ENCODE measurements around the gene PLCB1.
A peak's percentile ranks its signal among the peaks of the same experiment; 100 is the strongest.
"Not testable (repeated sequence)": the region's sequence is repeated elsewhere in the genome, so short reads cannot be mapped to it uniquely, and the experiment has no call there.

Gene PLCB1

GRCh38 chr20:8131598-8132483, at the start of gene PLCB1:
PLCB1 (plus strand) TSS chr20:8132266; CDS start chr20:8132652, 386 bp downstream.
- DNase-seq (ENCODE audit: extremely low read depth in 1 of 2, low read depth in 1 of 2): peak; percentile 56 to 60

- DNase-seq (ENCODE audit: extremely low read depth in 1 of 2, low read depth in 1 of 2): no peak
Observed at GRCh38 chr20:8082989-8083388, 49.1 kb upstream of the PLCB1 start.

DNA sequence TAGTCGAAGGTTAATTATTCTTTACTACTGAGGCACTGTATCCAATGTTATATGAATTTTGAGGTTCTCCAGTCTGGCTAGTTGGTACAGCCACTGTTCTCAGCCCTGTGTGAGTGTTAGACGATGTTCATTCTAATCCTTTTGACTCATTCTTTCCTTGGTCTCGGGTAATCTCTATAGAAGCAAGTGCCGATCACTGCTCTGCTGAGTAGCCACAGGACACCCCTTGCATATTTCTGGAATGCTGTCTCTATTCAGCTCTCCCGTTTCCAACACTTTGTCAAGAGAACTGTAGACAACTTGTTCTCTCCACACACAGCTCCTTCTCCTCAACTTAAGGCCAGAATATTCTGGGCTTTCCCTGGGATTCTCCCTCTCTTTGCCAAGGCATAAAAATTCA, 42.4 kb upstream of the PLCB1 start:
- no peak for DNase-seq (ENCODE audit: extremely low read depth in 1 of 2, low read depth in 1 of 2)

GRCh38 chr20:8094415-8094818, 37.6 kb upstream of the PLCB1 start:
- no peak for DNase-seq (ENCODE audit: extremely low read depth in 1 of 2, low read depth in 1 of 2)

DNA sequence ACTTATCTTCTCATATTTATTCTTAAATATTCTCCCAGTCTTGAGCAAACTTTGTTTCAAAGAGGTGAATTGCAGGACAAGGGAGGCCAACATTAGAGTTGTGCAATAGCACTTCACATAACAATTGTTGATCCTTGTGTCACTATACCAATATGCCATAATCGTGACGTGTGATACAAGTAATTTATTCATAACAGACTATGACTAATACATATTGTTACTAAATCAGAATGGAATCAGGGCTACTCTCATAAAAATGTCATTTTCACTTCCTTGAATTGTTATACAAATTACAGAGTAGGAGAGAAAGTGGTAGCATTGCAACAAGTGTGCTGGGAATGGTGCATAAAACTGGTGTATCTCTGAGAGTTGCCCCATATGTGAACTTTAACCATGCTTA, 37.2 kb upstream of the PLCB1 start:
- no peak for DNase-seq (ENCODE audit: extremely low read depth in 1 of 2, low read depth in 1 of 2)

DNA sequence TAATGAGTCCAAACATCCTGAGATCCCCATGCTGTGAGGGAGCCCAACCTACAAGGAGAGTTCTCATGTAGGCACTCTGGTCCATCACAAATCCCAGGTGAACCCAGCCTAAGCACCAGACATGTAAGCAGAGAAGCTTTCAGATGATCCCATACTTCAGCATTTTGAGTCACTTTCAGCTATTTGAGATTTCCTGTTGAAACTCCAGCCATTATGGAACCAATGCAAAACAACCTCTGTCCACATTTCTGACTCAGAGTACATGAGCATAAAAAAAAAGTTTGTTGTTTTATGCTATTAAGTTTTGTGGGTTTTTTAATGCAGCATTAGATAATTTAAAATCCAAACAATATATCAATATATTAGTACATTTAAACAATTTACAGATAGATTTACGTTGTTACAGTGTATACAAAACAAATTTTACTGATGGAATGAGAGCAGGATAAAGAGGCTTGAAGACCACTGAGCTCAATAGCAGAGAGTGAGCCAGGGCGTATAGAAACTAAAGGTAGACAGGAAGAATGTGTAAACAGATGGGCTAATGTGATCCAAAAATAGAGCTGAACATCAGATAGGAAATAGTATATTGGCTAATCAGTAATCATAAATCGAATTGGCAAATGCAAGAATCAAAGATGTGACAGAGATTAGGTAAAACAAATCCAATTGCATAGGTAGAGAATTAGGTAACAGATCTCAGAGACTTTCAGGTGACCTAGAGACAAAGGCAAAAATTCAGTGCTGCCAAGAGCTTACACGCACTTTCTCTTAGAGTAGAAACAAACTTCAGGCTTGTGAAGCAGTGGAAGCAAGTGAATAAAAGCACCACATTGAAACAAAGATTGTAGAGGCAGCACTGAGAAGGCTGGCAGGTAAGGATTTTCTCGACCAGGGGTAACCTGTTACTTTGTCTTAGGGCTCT, 36.2 kb upstream of the PLCB1 start:
- DNase-seq (ENCODE audit: extremely low read depth in 1 of 2, low read depth in 1 of 2): no peak

DNA sequence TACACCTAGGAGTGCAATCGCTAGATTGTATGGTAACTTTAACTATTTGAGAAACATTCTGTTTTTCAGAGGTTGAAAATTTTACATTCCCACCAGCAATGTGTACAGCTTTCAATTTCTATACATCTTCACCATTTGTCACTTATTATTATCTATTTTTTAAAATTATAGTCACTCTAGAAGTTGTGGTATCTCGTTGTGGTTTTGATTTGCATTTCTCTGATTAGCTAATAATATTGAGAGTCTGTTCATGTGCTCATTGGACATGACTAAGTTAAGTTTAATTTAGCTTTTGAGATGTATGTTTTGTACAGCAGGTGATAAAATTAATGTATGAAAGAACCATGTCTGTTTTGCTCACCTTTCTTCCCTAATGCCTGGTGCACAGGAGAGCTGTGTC, 34.8 kb upstream of the PLCB1 start:
- no peak for DNase-seq (ENCODE audit: extremely low read depth in 1 of 2, low read depth in 1 of 2)

DNA sequence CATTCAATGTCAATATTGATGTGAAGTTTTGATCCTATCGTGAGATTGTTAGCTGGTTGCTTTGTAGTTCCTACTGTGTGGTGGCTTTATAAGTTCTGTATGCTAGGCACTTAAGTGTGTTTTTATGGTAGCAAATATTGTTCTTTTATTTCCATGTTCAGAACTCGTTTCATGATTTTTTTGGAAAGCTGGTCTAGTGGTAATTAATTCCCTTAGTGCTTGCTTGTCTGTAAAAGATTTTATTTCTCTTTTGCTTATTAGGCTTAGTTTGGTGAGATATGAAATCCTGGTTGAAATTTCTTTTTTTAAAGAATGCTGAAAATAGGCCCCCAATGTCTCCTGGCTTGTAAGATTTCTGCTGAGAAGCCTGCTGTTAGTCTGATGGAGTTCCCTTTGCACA, 27.8 kb upstream of the PLCB1 start:
- no peak for DNase-seq (ENCODE audit: extremely low read depth in 1 of 2, low read depth in 1 of 2)

GRCh38 chr20:8114612-8115011, 17.5 kb upstream of the PLCB1 start:
- not testable (repeated sequence) for DNase-seq (ENCODE audit: extremely low read depth in 1 of 2, low read depth in 1 of 2)

- no peak for DNase-seq (ENCODE audit: extremely low read depth in 1 of 2, low read depth in 1 of 2)
Observed at GRCh38 chr20:8115436-8115835, 16.6 kb upstream of the PLCB1 start.

DNA sequence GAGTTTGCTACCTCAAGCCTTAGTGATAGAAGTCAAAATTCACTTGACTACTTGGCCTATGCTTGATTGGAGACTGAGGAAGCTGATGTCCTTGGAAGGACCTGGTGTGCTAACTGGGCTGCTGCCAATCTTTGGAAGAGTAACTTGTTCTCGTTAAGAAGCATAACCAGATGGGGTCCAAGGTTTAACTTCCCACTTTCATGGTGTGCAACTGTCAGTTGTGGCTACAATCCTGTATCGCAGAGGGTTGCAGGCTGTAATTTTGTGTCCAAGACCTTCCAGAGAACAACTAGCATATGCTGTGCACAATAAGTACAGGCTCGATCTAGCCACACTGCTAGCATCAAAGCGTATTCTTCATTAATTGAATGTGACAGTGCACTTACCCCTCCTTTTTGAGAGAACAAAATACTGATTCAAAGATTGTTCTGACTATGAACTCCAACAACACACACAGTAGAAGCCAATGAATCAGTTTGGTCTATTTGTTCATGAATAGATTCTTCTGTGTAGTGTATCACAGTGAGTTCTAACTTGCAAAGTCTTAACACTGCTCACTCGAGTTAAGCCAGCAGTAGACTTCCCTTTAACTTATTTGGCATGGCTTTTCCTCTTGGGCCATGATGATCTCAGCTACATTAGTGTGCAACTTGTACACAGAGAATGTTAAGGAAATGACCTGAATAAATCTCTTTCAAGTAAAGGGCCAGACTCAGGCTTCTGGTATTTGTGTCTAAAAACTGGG, 15.8 kb upstream of the PLCB1 start:
- no peak for DNase-seq (ENCODE audit: extremely low read depth in 1 of 2, low read depth in 1 of 2)

DNA sequence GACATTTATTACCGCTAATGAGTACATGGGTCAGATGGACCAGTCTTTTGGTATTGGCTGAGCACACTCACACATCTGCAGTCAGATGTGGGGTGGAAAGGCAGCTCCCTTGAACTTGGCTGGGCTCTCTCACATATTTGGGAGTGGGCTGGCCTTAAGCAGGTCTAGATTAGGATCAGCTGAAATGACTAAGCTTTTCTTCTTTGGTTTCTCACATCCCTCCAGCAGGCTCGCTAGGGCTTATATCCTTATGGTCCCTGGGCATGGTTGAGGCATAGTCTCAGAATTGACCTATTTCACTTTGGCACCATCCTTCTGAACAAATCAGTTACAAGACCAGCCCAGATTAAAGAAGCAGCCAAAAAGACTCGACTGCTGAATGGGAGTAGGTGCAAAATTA, 14.4 kb upstream of the PLCB1 start:
- DNase-seq (ENCODE audit: extremely low read depth in 1 of 2, low read depth in 1 of 2): no peak

DNA sequence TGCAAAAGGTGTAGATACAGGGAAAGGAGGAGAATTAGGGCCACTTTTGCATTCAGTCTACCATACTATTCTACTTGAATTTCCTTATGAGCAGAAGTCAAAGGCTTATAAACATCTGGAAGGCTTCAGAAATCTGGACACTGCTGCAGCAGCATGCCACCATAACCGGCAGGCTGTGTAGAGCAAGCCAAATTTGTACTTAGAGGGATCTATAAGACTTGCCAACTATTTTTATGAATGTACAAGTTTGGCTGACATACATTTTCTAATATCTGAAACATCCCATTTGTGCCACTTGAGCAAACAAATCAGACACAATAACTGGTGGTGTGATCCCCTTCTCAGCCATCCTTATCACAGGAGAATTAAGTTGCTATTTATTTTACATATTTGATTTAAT, 14.0 kb upstream of the PLCB1 start:
- DNase-seq (ENCODE audit: extremely low read depth in 1 of 2, low read depth in 1 of 2): no peak

DNA sequence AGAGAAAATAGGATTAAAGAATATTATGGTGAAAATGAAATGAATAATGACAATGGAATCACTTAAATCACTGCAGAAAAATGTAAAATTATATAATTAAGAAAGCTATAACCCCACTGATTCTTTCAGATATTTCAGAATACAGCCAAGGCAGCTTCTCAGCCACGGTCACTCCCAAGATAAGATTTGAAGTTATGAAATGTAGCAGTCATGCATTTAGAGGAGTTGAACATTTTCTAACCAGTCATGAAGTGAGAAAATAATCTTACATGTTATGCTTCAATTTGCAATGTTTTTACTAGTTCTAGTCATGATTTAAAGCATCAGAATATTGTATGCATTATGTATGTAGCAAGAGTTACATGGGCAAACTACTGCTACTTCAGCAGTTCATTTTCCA, 13.3 kb upstream of the PLCB1 start:
- DNase-seq (ENCODE audit: extremely low read depth in 1 of 2, low read depth in 1 of 2): no peak

- no peak for DNase-seq (ENCODE audit: extremely low read depth in 1 of 2, low read depth in 1 of 2)
Observed at GRCh38 chr20:8121666-8122065, 10.4 kb upstream of the PLCB1 start.

DNA sequence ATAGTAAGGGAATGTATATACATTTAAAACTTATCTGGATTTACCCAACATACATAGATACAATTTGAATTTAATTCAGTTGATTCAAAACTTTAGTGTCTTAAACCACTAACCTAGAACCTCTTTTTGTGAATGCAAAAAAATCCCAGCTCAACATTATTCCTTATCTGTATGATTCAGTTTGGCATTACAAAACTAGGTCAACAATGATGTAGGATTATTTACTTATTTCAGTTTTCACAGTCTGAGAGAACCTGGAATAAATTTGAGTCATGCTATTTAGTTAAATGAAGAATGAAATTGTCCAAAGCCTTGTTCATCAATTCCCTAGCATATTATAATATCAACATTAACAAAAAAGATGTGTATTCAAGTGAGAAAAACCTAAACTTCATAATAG, 7.4 kb upstream of the PLCB1 start:
- no peak for DNase-seq (ENCODE audit: extremely low read depth in 1 of 2, low read depth in 1 of 2)

- no peak for DNase-seq (ENCODE audit: extremely low read depth in 1 of 2, low read depth in 1 of 2)
Observed at GRCh38 chr20:8126181-8126580, 5.9 kb upstream of the PLCB1 start.

DNA sequence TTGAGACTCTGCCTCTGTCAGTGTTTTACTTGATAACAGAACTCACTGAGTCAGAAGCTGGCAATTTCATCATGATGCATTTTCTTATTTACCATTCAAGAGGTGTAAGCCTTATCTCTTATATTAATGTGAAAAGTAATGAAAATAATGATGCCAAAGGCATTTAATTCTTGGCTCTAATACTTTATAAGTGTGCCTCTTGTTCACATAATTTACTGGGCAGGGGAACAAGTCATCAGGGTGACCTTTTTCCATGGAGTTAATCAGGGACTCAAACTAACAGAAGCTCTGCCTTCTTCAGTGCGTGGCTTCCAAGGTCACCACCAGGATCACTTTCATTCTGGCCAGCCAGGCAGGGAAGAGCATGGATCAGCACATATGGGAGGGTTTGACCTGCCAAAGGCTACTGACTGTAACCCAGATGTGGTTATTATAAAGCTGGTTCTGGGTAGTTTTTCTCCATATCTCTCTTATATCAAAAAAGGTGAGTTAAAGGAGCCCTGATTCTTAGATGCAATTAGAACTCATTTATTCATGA, 5.2 kb upstream of the PLCB1 start:
- no peak for DNase-seq (ENCODE audit: extremely low read depth in 1 of 2, low read depth in 1 of 2)

- DNase-seq (ENCODE audit: extremely low read depth in 1 of 2, low read depth in 1 of 2): no peak
Observed at GRCh38 chr20:8127553-8128255, 4.4 kb upstream of the PLCB1 start.

Measured in stimulated activated CD8-positive, alpha-beta memory T cell treated with anti-CD3 and anti-CD28 coated beads, Interleukin-7, amount 100 ng/mL, for 48 hours (primary cell).